HTR-8/SVneo (cell line): Measurements from ENCODE around the gene TERT.
A peak's percentile ranks its signal among the peaks of the same experiment; 100 is the strongest.

Source experiments
- DNase-seq: peaks from one replicate; pipeline ENCODE4 v3.0.0; 2011; ENCODE audit warnings: low spot score, mixed read lengths; ENCODE audit not compliant: insufficient read length
- FAIRE-seq: peaks from 2 replicates; lab custom pipeline; 2011; peaks lifted over from hg19 to GRCh38; lab: Jason Lieb, UNC

TERT gene

DNA sequence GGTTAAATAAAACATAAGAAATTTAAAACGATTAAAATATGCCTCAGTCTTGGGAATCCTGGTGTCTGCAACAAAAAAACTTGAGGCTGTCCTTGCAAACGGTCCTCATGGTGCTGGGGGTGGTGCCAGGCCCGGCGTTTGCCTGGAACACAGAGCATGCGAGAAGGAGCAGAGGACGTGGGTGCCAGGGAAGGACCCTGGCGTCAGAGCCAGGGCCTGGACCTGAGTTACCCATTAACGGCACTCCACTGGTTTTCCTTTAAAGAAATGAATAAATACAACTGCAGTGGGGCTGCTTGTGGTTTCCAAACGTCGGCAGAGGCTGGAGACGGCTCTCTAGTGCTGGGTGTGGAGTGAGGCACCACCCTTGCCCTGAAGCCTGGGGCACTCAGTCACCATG is 69.8 kb downstream of the TERT start, which contains the start of gene SLC6A18:
Gene SLC6A18 (plus strand): TSS at position 301 of the 400 bp plus-strand sequence. CDS start 97 bp downstream, at position 398.
- FAIRE-seq (no peak), DNase-seq (no peak)

DNA sequence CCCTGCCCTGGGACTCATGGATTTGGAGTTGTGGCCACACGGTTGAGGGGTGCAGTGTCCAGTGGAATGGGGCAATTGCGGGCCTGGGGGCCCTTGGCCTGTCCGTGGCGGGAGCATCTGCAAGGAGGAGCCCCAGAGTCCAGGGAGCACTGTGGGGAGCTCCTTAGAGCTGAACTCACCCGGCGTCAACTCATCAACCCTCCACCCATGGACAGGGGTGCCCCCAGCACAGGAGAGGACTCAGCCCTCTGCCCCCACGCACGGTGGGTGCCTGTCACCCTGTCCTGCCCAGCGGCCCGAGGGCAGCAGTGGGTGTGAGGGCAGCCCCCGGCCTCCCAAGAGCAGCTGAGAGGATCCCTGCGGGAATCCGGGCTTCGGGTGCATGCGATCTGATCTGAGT is 70.2 kb downstream of the TERT start:
- FAIRE-seq = no peak

GRCh38 chr5:1223278-1223670 is 71.6 kb downstream of the TERT start:
- DNase-seq = no peak
- peak; percentile 80 for FAIRE-seq

More for the DNA sequence above, 70.2 kb downstream of the TERT start:
- DNase-seq = no peak

- FAIRE-seq (no peak), DNase-seq (no peak)
Measured at GRCh38 chr5:1222621-1223277, 72.1 kb downstream of the TERT start.

GRCh38 chr5:1222147-1222546 is 72.7 kb downstream of the TERT start:
- FAIRE-seq (peak; percentile 99), DNase-seq (no peak)

DNA sequence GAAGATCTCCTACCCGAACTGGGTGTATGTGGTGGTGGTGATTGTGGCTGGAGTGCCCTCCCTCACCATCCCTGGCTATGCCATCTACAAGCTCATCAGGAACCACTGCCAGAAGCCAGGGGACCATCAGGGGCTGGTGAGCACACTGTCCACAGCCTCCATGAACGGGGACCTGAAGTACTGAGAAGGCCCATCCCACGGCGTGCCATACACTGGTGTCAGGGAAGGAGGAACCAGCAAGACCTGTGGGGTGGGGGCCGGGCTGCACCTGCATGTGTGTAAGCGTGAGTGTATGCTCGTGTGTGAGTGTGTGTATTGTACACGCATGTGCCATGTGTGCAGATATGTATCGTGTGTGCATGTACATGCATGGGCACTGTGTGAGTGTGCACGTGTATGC is 73.1 kb downstream of the TERT start:
- DNase-seq (no peak), FAIRE-seq (no peak)

- FAIRE-seq = peak; percentile 74
- no peak for DNase-seq
Measured at GRCh38 chr5:1220831-1221230, 74.0 kb downstream of the TERT start.

- no peak for FAIRE-seq
- DNase-seq = no peak
Measured at GRCh38 chr5:1220351-1220750, 74.5 kb downstream of the TERT start.

GRCh38 chr5:1219768-1220100 is 75.1 kb downstream of the TERT start:
- FAIRE-seq (no peak), DNase-seq (no peak)

GRCh38 chr5:1219098-1219767 is 75.6 kb downstream of the TERT start:
- DNase-seq = no peak
- no peak for FAIRE-seq

- FAIRE-seq = no peak
- no peak for DNase-seq
Measured at GRCh38 chr5:1218351-1219080, 76.4 kb downstream of the TERT start.

DNA sequence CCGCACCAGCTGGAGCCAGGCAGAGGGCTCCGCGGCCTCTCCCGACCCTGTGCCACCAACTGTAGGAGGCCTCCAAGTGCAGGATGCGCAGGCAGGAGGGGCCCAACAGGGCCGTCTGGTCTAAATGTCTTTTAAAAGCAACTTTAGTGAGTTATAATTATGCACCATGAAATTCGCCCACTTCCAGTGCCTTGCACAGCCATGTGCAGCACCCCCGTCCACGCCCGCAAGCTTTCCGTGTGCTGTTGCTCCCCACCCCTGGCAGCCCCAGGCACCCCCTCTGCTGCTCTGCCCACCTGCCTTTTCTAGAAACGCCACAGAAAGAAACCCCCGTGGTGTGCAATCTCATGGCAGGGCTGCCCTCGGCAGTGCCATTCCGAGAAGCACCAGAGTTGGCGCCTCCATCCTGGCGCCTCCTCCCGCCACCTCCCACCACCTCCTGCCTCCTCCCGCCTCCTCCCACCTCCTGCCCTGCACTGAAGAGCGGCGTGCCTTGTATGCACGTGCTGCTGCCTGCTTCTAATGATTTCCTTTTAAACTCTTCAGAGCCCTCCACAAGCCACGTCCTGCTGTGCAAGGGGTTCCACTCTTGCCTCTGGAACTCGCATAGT is 77.2 kb downstream of the TERT start:
- FAIRE-seq (no peak), DNase-seq (no peak)

- DNase-seq (no peak), FAIRE-seq (no peak)
Measured at GRCh38 chr5:1216918-1217295, 78.0 kb downstream of the TERT start.

DNA sequence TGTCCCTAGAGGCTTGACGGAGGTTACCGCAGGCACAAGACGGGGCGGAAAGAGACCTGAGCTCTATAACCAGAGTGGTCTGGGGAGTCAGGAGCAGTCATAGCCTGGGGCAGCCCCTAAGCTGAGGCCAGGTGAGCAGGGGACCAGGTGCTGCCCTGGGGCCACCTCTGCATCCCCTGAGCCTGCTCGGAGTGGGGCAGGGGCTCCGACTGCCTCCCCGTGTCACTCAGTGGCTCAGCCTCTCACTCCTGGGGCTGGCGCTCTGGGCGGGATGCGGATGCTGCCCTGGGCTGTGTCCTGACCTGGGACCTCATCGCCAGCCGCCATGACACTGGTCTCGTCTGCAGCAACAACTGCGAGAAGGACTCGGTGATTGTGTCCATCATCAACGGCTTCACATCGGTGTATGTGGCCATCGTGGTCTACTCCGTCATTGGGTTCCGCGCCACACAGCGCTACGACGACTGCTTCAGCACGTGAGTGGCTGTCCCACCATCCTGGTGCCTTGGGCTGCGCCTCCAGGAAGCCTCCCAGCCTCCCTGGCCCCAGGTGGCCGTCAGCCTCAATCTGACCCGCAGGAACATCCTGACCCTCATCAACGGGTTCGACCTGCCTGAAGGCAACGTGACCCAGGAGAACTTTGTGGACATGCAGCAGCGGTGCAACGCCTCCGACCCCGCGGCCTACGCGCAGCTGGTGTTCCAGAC is 78.5 kb downstream of the TERT start:
- peak; percentile 44 for FAIRE-seq

GRCh38 chr5:1215320-1216096 is 79.4 kb downstream of the TERT start:
- FAIRE-seq (peak; percentile 49), DNase-seq (no peak)

More for the DNA sequence above, 78.5 kb downstream of the TERT start:
- no peak for DNase-seq

DNA sequence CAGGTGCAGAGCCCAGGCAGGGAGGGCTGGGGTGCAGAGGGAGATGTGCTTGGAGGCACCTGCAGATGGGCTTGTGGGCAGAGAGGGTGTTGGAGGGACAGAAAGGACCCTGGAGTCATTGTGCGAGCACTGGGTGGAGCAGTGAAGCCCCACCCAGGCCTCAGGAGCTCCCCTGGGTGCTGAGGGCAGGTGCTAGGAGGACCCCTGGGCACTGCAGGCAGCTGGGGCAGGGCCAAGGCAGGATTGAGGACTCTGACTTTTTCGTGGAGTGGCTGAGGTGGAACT is 80.0 kb downstream of the TERT start:
- FAIRE-seq (no peak), DNase-seq (no peak)

DNA sequence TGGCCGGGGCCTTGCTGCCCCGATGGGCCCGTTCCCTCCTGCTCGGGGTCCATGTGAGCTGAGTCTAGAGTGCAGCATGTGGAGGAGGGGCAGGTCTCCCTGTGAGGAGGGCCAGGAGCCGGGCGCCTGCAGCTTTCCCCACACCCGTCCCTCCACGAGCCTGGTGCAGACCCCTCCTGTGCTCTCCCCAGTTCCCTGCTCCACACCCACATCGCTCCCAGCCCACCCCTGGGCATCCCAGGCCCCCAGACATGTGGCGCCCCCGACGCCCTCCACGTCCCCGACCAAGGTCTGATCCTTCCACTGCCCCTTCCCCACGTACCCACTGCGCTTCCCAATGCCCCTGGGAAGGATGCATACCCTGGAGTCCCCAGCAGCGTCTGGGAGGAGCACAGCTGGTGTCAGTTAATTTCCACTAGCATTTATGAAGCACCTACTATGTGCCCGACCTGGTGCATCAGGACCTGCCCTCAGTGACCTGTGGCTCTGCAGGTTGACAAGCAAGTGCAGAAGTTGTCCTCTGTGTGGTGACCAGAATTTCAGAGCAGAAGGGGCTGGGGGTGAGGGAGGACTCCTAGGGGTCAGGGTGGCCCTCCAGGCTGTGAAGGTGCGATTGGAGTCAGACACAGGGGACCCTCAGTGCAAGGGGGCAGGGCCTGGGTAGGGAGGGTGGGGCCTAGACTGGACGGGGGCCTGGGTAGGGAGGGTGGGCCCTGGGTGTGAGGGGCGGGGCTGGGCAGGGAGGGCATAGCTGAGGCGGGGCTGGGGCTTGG is 80.5 kb downstream of the TERT start:
- DNase-seq = no peak
- no peak for FAIRE-seq

DNA sequence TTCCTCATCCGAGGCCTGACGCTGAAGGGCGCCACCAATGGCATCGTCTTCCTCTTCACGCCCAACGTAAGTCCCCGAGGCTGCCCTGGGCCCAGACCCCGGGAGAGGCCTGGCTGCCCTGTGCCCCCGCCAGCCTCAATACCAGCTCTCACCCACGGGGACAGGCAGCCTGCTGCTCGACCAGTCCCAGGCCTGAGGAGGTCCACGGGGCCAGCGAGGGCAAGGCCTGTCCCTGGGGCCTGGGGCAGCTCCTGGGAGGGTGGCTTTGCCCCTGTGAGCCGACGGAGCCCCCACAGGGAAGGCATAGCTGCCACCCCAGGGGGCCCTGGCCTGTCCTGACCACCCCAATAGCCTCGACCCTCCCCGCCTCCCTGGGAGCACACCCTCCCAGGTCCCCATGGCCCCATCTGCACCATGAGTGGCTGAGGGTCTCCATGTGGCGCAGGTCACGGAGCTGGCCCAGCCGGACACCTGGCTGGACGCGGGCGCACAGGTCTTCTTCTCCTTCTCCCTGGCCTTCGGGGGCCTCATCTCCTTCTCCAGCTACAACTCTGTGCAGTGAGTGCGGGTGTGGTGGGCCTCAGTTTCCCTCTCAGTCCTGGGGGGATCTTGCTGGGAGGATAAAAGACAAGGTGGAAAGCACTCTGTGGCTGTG is 81.2 kb downstream of the TERT start:
- DNase-seq (no peak), FAIRE-seq (no peak)

- FAIRE-seq (no peak), DNase-seq (no peak)
Measured at GRCh38 chr5:1212881-1213280, 82.0 kb downstream of the TERT start.
